Heart left ventricle (tissue), 13 donors: ENCODE data around the gene ADCY4.

ENCODE experiments used
- POLR2A ChIP-seq, 2 donors: fragments of 450-650 bp; IDR thresholded peaks; one replicate each; pipeline ENCODE4 v1.6.1; 2017; ENCODE audit warnings: antibody characterized with exemption in 2 of 2, mild to moderate bottlenecking in 2 of 2, moderate library complexity in 2 of 2
- TF ChIP-seq, protein P1 (sequence below), 12 donors: fragments of 200-600 bp; sonication (generic) in 4 of 12; IDR thresholded peaks; one replicate each; pipeline versions ENCODE4 v1.5.0 to v1.8.0; 2018 to 2022; ENCODE audit warnings: antibody characterized with exemption in 12 of 12, mild to moderate bottlenecking in 5 of 12
- donor health status: ischemic (EF 13 %, LVEDD 7.1; RV severe dilation, severe dysfunction).
- donor health status: DM: no; HTN: yes; CAD: no.
- donor health status: DM: no; HTN: no; CAD: no.
- donor health status: ischemic (EF 25% LVEDD 6.9; RV normal size, moderate dysfunction).
- donor health status: ischemic (EF 25% LVEDD 5.7; RV mildly dilated, moderate dysfunction).
- donor health status: ischemic (EF 35%, LVEDD 5.7; RV mildly dilated, moderate dysfunction).
- donor health status: nonischemic (EF 11% LVEDD 7.7; RV severe dilation, severe dysfunction).
- donor health status: DM: yes; HTN: yes; CAD: no.
- donor health status: PGD.
- donor health status: ischemic (EF 29% LVEDD 5.4; RV normal size, mild dysfunction).
- donor health status: nonischemic (EF 23%, LVEDD 6.1; RV moderate dilation, normal function).

DNA sequence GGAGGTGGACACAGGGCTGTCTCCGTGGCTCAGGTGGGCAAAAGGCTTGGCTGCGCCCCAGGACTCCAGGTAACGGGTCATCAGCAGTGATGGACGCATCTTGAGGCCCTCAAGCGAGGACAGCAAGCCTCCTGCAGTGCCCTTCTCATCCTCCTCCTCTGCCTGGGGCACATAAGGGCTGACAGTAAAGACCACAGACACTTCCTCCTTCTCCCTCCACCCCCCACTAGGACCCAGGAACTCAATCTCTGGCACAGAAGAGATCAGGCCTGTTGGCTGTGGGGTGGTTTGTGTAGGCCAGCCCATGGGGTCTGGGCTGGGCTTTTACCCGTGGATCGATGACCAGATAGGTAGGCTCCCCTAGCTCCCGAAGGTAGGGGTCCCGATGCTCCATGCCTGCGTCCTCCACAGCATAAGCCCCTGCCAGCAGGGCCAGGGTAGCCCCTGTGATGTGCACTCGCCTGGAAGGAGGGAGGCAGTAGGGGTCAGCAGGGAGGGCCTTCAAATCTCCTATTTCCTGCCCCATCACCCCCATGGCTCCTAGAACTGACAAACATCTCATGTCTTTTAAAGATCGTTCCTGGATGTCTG is 5.7 kb downstream of the ADCY4 start:
- TF ChIP-seq, protein P1, sequence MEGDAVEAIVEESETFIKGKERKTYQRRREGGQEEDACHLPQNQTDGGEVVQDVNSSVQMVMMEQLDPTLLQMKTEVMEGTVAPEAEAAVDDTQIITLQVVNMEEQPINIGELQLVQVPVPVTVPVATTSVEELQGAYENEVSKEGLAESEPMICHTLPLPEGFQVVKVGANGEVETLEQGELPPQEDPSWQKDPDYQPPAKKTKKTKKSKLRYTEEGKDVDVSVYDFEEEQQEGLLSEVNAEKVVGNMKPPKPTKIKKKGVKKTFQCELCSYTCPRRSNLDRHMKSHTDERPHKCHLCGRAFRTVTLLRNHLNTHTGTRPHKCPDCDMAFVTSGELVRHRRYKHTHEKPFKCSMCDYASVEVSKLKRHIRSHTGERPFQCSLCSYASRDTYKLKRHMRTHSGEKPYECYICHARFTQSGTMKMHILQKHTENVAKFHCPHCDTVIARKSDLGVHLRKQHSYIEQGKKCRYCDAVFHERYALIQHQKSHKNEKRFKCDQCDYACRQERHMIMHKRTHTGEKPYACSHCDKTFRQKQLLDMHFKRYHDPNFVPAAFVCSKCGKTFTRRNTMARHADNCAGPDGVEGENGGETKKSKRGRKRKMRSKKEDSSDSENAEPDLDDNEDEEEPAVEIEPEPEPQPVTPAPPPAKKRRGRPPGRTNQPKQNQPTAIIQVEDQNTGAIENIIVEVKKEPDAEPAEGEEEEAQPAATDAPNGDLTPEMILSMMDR (IDR thresholded peaks at IDR 0.05): no peak
- TF ChIP-seq POLR2A (IDR thresholded peaks at IDR 0.05): no peak
